ENCODE results near the gene HSPA14. TPM values are rescaled to one million over a fixed set of nuclear protein-coding genes. Genes with fewer than 3 reads are reported as not detected.
"Not testable (repeated sequence)": the region's sequence is repeated elsewhere in the genome, so short reads cannot be mapped to it uniquely, and the experiment has no call there.

HSPA14 gene
- total and polyA plus RNA-seq, 4 donors = 11.1 to 13.6 (median 12.0) TPM

DNA sequence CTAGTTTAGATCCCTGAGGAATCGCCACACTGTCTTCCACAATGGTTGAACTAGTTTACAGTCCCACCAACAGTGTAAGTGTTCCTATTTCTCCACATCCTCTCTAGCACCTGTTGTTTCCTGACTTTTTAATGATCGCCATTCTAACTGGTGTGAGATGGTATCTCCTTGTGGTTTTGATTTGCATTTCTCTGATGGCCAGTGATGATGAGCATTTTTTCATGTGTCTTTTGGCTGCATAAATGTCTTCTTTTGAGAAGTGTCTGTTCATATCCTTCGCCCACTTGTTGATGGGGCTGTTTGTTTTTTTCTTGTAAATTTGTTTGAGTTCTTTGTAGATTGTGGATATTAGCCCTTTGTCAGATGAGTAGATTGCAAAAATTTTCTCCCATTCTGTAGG, 26.8 kb downstream of the HSPA14 start:
- not testable (repeated sequence) for H3K27me3 ChIP-seq (ENCODE audit: control insufficient read depth in 3 of 3, insufficient read depth in 3 of 3, low read length in 2 of 3); H3K4me3 ChIP-seq; H3K4me1 ChIP-seq (ENCODE audit: control insufficient read depth in 5 of 5, insufficient read depth in 5 of 5, low read length in 5 of 5); H3K27ac ChIP-seq (ENCODE audit: low read depth in 1 of 2, low read length in 1 of 2); ATAC-seq (ENCODE audit: insufficient read depth, low FRiP score); H3K9ac ChIP-seq (ENCODE audit: insufficient read depth in 1 of 2, low read length in 2 of 2); DNase-seq; H3K9me3 ChIP-seq (ENCODE audit: control insufficient read depth in 4 of 4, insufficient read depth in 3 of 4, low read length in 3 of 4)
- 90 to 97% methylated on average over 3 of the region's 3 CpGs for WGBS, 2 donors
- peaks cover 4 to 26% (median 9%) of the 10 kb centered on the region in 4 donors for H3K36me3 ChIP-seq (ENCODE audit: control insufficient read depth in 4 of 4, insufficient read depth in 4 of 4, low read length in 4 of 4)

DNA sequence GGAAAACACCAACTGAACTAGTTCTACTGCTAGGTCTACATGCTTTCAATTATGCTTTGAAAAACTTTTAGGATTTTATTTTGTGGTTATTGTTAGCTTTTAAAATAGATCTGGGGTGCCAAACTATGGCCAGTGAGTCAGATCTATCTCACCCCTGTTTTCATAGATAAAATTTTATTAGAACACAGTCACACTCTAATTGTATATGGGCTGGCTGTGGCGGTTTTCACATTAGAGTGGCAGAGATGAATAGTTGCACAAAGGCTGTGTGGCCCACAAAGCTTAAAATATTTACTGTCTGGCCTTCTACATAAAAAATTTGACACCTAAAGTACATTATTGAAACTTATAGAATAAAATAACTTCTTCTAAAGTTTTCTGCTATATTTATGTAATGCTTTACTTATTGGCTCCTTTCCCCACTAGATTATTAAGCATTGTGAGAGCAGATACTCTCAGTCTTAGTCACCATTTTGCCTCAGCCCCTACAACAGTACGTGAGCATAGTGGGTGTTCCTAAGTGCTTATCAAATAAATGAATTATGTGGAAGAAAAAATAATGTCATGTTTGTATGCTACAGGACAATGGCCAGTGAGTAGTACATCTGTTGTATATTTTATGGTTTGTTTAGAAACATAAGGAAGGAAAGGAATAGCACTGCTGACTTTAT, 35.1 kb downstream of the HSPA14 start:
- no peak overlapping the region for H3K4me3 ChIP-seq
- peaks cover 0 to 14% (median 2%) of the 10 kb centered on the region in 5 donors for H3K4me1 ChIP-seq (ENCODE audit: control insufficient read depth in 5 of 5, insufficient read depth in 5 of 5, low read length in 5 of 5)
- 74 to 78% methylated on average over 2 of the region's 2 CpGs for WGBS, 2 donors
- no peak overlapping the region for H3K9ac ChIP-seq (ENCODE audit: insufficient read depth in 1 of 2, low read length in 2 of 2)
- TF ChIP-seq, protein P1, sequence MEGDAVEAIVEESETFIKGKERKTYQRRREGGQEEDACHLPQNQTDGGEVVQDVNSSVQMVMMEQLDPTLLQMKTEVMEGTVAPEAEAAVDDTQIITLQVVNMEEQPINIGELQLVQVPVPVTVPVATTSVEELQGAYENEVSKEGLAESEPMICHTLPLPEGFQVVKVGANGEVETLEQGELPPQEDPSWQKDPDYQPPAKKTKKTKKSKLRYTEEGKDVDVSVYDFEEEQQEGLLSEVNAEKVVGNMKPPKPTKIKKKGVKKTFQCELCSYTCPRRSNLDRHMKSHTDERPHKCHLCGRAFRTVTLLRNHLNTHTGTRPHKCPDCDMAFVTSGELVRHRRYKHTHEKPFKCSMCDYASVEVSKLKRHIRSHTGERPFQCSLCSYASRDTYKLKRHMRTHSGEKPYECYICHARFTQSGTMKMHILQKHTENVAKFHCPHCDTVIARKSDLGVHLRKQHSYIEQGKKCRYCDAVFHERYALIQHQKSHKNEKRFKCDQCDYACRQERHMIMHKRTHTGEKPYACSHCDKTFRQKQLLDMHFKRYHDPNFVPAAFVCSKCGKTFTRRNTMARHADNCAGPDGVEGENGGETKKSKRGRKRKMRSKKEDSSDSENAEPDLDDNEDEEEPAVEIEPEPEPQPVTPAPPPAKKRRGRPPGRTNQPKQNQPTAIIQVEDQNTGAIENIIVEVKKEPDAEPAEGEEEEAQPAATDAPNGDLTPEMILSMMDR (IDR thresholded peaks at IDR 0.05; ENCODE audit: control extremely low read depth, extremely low read depth) = no peak
- H3K27ac ChIP-seq (ENCODE audit: low read depth in 1 of 2, low read length in 1 of 2) = no peak overlapping the region
- H3K9me3 ChIP-seq (ENCODE audit: control insufficient read depth in 4 of 4, insufficient read depth in 3 of 4, low read length in 3 of 4) = no peaks in the 10 kb centered on the region
- peaks cover 0 to 14% (median 6%) of the 10 kb centered on the region in 4 donors for H3K36me3 ChIP-seq (ENCODE audit: control insufficient read depth in 4 of 4, insufficient read depth in 4 of 4, low read length in 4 of 4)
- ATAC-seq (ENCODE audit: insufficient read depth, low FRiP score) = no peak
- H3K27me3 ChIP-seq (ENCODE audit: control insufficient read depth in 3 of 3, insufficient read depth in 3 of 3, low read length in 2 of 3) = no peaks in the 10 kb centered on the region
- DNase-seq = peak in 1 of 3 donors; percentile 7

DNA sequence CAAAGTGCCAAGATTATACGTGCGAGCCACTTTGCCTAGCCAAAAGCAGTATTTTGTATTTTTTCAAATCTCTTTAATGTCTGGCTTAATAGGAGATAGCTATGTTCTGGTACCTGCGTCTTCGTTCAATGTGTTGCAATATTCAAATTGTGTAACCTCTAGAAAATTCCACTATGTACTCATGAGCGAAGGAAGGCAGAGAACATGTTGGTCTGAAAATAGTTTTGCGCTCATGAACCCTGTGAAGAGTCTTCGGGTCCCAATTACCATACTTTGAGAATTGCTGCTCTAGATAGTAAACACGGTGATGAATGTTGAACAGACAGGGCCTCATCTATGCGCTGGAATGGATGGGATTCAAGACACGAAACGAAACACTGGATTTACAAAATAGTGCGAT, 37.8 kb downstream of the HSPA14 start:
- WGBS, 2 donors = 84 to 88% methylated on average over 12 of the region's 12 CpGs
- DNase-seq (no peak), ATAC-seq (ENCODE audit: insufficient read depth, low FRiP score) (no peak)
- TF ChIP-seq, protein P1 (IDR thresholded peaks at IDR 0.05; ENCODE audit: control extremely low read depth, extremely low read depth) = no peak
- Histone ChIP-seq H3K27ac (ENCODE audit: low read depth in 1 of 2, low read length in 1 of 2) (no peak overlapping the region), H3K27me3 (ENCODE audit: control insufficient read depth in 3 of 3, insufficient read depth in 3 of 3, low read length in 2 of 3) (no peaks in the 10 kb centered on the region), H3K4me3 (no peak overlapping the region), H3K9ac (ENCODE audit: insufficient read depth in 1 of 2, low read length in 2 of 2) (no peak overlapping the region), H3K4me1 (ENCODE audit: control insufficient read depth in 5 of 5, insufficient read depth in 5 of 5, low read length in 5 of 5) (peaks cover 0 to 27% (median 7%) of the 10 kb centered on the region in 5 donors), H3K36me3 (ENCODE audit: control insufficient read depth in 4 of 4, insufficient read depth in 4 of 4, low read length in 4 of 4) (peaks cover 0 to 3% (median under 1%) of the 10 kb centered on the region in 4 donors), H3K9me3 (ENCODE audit: control insufficient read depth in 4 of 4, insufficient read depth in 3 of 4, low read length in 3 of 4) (no peaks in the 10 kb centered on the region)

DNA sequence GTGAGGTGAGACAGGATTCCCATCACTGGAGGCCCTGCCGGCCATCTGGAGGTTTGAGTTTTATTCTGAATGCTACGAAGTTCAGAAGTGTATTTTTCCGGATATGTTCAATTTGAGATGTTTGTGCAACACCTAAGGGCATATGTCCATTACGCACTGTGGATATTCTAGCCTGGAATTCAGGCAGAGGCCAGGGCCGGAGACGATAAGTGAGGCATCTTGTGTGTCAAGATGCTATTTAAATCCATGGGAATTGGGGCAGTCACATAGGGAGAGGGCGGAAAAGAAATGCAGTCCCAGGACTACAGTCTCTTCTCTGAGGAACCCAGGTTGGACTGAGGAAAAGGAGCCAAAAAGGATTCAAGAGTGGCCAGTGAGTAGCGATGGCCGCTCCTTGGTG, 38.7 kb downstream of the HSPA14 start:
- DNase-seq = peak in 1 of 3 donors; percentile 5
- H3K36me3 ChIP-seq (ENCODE audit: control insufficient read depth in 4 of 4, insufficient read depth in 4 of 4, low read length in 4 of 4) = peaks cover 0 to 2% (median under 1%) of the 10 kb centered on the region in 4 donors
- no peaks in the 10 kb centered on the region for H3K27me3 ChIP-seq (ENCODE audit: control insufficient read depth in 3 of 3, insufficient read depth in 3 of 3, low read length in 2 of 3)
- TF ChIP-seq, protein P1 (IDR thresholded peaks at IDR 0.05; ENCODE audit: control extremely low read depth, extremely low read depth) = no peak
- WGBS, 2 donors = 89 to 95% methylated on average over 9 of the region's 9 CpGs
- H3K4me1 ChIP-seq (ENCODE audit: control insufficient read depth in 5 of 5, insufficient read depth in 5 of 5, low read length in 5 of 5) = peaks cover 0 to 28% (median 7%) of the 10 kb centered on the region in 5 donors
- H3K4me3 ChIP-seq = no peak overlapping the region
- no peaks in the 10 kb centered on the region for H3K9me3 ChIP-seq (ENCODE audit: control insufficient read depth in 4 of 4, insufficient read depth in 3 of 4, low read length in 3 of 4)
- ATAC-seq (ENCODE audit: insufficient read depth, low FRiP score) = no peak
- no peak overlapping the region for H3K27ac ChIP-seq (ENCODE audit: low read depth in 1 of 2, low read length in 1 of 2)
- peak overlapping the region in 1 of 2 donors; percentile 84 for H3K9ac ChIP-seq (ENCODE audit: insufficient read depth in 1 of 2, low read length in 2 of 2)

All from lung (tissue), 12 donors.